C1 segment of cervical spinal cord (tissue), 14 donors: ENCODE data around the gene SLC25A27.
"Not testable (repeated sequence)": the region's sequence is repeated elsewhere in the genome, so short reads cannot be mapped to it uniquely, and the experiment has no call there.

Experiments
- DNase-seq, 14 donors: peaks; one replicate each; lab custom pipeline; 2025; lab: John Stamatoyannopoulos, UW

The SLC25A27 gene

GRCh38 chr6:46652603-46653438 is at the start of gene SLC25A27, which contains the start of gene CYP39A1:
TSS of gene SLC25A27 (plus strand) at chr6:46652975. CDS start at chr6:46653193, 218 bp downstream.
TSS of gene CYP39A1 (minus strand) at chr6:46652818. CDS start at chr6:46652582, 236 bp downstream.
- DNase-seq, result peak; percentile 58 to 99 (median 89)

DNA sequence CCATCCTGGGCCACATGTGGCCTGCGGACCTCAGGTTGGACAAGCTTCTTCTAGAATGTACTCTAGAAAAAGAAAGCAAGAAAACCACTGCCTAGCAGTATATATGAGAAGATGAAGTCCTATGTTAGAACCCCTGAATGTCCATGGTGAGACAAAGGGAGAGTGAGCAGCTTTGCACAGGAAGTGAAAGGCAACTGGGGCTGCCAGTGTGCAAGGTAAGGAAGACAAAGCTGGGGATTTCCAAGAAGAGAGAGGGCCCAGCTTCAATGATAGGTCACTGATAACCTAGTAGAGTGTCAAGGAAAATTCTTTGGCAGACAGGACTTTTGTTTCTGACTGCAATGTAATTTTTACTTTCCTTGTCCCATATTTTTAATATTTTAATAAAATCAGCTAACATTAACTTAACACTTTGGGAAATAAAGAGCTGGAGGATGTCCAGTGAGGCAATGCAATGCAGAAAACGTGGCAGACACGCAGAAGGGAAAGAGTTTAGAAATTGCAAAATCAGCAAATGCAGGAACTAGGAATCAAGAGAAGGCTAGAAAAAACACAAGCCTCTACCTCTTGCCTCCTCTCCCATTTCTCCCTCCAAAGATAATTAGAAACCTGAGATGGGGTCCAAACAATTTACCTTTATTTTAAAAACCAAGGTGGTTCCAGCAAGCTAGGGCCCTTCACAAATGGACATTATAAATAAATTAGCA is 47.5 kb upstream of the SLC25A27 start:
- no peak for DNase-seq

DNA sequence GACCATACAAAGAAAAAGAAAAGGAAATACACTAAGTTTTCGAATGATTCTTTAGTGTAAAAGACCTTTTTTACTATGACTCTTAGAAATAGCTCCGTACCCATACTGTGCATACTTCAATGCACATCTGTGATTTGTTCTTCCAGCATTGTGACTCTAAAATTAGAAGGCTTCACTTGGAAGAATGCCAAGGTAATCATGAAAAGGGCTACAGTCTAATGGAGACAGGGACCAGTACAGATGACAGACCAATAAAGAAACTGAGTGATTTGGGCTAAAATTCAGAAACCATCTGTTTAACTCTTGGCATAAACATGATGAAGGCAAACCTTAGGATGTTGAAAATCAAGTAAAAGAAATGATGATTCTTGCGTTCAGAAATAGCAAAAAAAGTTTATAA is 46.4 kb upstream of the SLC25A27 start:
- peak in 2 of 14 donors; percentile 11 to 22 for DNase-seq

DNA sequence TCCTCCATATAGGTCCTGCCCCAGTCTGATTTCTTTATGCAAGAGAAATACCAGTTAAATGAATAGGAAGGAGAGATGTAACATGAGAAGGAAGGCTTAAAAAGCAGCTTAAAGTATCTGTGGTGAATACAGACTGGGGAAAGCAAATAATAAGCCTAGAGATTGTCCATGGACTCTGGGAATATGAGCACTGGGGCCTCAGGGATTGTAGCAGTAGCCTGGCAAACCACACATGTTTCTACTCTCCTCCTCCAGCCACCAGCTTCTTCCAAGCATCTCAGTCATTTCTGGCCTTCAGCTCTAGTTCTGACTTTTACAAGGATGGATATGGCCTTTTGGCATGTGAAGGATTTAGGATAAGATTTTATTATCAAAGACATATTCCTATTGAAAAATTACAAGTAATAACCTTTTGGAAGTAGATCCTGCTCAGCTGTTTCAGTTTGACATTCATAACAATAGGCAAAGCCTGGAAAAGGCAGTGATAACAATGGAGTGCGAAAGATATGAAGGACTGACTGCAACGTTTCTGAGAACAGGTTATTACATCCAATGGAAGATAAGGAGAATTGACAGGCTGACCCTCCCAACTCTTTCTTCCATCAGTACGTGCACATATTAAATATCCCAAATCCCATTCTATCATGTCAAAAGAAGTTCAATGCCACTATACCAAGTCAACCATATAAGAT is 41.8 kb upstream of the SLC25A27 start:
- DNase-seq, result no peak

GRCh38 chr6:46612645-46613044 is 40.1 kb upstream of the SLC25A27 start:
- DNase-seq, result peak in 2 of 14 donors; percentile 11 to 69

GRCh38 chr6:46618726-46619125 is 34.0 kb upstream of the SLC25A27 start:
- no peak for DNase-seq

- DNase-seq, result peak in 1 of 14 donors; percentile 41
These were observed 26.4 kb upstream of the SLC25A27 start for GRCh38 chr6:46626228-46626909.

GRCh38 chr6:46626976-46627375 is 25.8 kb upstream of the SLC25A27 start:
- DNase-seq, result no peak

DNA sequence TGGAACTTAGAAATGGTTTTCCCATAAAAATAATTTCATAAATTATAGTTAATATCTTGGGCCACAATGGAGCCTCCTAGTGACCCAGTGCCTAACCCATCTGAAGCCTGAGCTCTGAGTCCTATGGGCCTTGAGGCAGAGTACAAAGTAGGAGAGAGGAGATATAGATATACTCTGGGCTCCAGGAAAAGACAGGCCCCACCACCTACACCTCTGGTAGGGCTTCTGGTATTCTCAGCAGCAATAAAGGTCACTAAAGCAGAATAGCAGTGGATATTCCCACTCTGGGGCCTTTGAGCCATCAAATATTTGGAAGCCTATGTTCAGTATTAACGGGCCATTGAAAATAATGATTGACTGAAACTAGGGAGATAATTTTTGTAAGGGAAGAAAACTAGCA is 24.3 kb upstream of the SLC25A27 start:
- DNase-seq, result no peak

DNA sequence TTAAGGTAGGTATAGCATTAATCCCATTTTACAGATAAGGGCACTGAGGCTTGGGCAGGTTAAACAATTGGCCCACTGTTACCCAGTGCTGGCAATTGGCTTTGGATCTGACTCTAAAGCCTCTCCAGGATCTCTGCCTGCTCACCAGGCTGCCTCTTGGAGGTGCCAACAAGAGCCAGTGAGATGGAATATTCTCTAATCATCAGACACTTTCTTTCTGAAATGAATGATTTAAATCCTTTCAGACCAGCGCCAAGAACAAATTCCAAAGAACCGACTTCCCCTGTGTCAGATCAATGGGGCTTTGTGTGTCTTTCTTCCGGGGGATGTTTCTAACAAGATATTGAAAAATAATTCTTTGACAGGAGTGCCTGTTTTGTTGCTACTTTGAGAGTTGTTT is 23.8 kb upstream of the SLC25A27 start:
- DNase-seq, result peak in 1 of 14 donors; percentile 11

DNA sequence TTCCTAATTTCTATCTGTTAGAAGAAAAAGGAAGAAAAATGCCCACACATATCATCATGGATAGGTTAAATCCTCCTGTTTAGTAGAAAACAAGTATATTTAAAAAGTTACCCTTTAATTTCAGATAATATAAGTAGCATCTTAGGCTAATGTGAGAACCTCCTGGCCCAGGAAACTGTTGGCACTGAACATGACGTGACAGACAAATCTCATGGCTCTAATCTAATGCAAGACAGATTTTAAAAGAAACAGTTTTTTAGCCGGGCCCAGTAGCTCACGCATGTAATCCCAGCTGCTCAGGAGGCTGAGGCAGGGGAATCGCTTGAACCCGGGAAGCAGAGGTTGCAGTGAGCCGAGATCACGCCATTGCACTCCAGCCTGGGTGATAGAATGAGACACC is 23.1 kb upstream of the SLC25A27 start:
- no peak for DNase-seq

- no peak for DNase-seq
These were observed 20.7 kb upstream of the SLC25A27 start for GRCh38 chr6:46632053-46632452.

DNA sequence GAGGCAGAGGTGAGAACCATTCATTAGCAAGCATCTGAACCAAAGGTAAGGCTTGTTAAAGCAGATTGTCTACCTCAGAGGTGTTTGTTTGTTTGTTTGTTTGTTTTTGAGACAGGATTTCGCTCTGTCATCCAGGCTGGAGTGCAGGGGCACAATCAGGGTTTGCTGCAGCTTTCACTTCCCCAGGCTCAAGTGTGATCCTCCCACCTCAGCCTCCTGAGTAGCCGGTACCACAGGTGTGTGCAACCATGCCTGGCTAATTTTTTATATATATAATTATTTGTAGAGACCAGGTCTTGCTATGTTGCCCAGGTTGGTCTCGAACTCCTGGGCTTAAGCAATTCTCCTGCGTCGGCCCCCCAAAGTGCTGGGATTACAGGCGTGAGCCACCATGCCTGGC is 17.3 kb upstream of the SLC25A27 start:
- DNase-seq, result no peak

- DNase-seq, result no peak
These were observed 15.6 kb upstream of the SLC25A27 start for GRCh38 chr6:46637145-46637544.

- DNase-seq, result no peak
These were observed 14.8 kb upstream of the SLC25A27 start for GRCh38 chr6:46637933-46638332.

- no peak for DNase-seq
These were observed 14.1 kb upstream of the SLC25A27 start for GRCh38 chr6:46638650-46639049.

DNA sequence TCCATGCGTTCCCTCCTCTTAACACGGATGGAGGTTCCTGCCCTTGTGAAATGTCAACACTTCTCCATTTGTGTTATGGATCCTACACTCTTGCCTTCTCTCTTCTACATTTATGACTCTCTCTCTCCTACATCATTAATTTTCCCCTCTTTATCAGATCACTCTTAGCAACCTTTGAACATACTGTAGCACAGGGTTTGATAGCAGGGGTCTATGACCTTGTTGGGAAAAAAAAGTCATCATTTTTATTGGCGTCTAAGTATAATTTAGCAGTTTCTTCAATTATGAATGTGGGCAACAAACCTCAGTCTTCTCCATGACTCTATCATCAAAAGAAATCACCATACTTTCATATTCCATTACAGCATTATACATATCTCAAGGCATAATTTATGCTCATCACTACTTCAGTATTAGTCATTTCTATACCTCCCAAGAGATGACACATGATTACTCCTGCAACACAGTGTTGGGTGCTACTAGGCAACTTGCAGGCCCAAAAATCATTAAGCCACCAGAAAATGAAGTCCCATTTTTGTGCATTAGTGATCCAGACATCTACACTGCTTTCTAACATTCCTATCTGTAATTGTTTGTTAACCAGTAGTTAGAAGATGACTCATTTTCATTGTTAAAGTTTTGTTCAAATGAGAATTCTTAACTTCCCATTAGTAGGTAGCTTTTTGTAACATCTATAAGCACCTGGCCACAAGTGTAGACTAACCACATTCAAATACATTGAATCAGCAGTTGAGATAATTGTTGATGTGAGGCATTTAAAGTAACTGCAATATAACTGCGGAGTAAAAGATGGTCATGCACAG is 9.6 kb upstream of the SLC25A27 start:
- no peak for DNase-seq

DNA sequence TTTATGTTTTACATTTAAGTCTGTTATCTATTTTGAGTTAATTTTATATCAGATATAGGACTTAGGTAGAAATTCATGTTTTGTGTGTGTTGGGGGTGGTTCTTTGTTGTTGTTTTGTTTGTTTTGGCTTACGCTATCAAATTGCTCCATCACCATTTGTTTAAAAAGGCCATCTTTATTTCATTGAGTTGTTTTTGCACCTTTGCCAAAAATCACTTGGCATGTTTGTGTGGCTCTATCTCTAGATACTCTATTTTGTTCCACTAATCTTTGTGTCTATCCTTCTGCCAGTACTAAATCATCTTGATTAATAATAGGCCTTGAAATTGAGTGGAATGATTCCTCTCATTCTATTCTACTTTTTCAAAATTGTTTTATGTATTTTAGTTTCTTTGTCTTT is 7.5 kb upstream of the SLC25A27 start:
- no peak for DNase-seq

DNA sequence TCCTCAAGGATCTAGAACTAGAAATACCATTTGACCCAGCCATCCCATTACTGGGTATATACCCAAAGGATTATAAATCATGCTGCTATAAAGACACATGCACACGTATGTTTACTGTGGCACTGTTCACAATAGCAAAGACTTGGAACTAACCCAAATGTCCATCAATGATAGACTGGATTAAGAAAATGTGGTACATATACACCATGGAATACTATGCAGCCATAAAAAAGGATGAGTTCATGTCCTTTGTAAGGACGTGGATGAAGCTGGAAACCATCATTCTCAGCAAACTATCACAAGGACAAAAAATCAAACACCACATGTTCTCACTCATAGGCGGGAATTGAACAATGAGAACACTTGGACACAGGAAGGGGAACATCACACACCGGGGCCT is 4.7 kb upstream of the SLC25A27 start:
- DNase-seq, result not testable (repeated sequence)

- DNase-seq, result no peak
These were observed 3.8 kb upstream of the SLC25A27 start for GRCh38 chr6:46648869-46649492.
